Measurements from ENCODE around the gene DENND2A. TPM values are rescaled to one million over a fixed set of nuclear protein-coding genes. Genes with fewer than 3 reads are reported as not detected.
"Not testable (repeated sequence)": the region's sequence is repeated elsewhere in the genome, so short reads cannot be mapped to it uniquely, and the experiment has no call there.

The DENND2A gene
- total RNA-seq, 1 donor from 2014 or later, result 25.4 TPM

- Mint-ChIP-seq H3K27ac (no peak overlapping the region), H3K9me3 (no peaks in the 10 kb centered on the region), H3K36me3 (no peaks in the 10 kb centered on the region), H3K4me1 (ENCODE audit: unreplicated experiment) (no peaks in the 10 kb centered on the region), H3K4me3 (no peak overlapping the region), H3K27me3 (no peaks in the 10 kb centered on the region)
- no peak for DNase-seq (ENCODE audit: extremely low spot score, unreplicated experiment)
- TF ChIP-seq CTCF (conservative IDR thresholded peaks at IDR 0.05), result no peak
Measured at GRCh38 chr7:140571538-140572122, 69.0 kb downstream of the DENND2A start.

- Mint-ChIP-seq H3K9me3 (no peaks in the 10 kb centered on the region), H3K4me1 (ENCODE audit: unreplicated experiment) (peaks cover 1% of the 10 kb centered on the region), H3K36me3 (peaks cover 5% of the 10 kb centered on the region), H3K4me3 (no peak overlapping the region), H3K27me3 (no peaks in the 10 kb centered on the region), H3K27ac (no peak overlapping the region)
- DNase-seq (ENCODE audit: extremely low spot score, unreplicated experiment), result no peak
- TF ChIP-seq CTCF (conservative IDR thresholded peaks at IDR 0.05), result no peak
Measured at GRCh38 chr7:140570120-140570519, 70.5 kb downstream of the DENND2A start.

DNA sequence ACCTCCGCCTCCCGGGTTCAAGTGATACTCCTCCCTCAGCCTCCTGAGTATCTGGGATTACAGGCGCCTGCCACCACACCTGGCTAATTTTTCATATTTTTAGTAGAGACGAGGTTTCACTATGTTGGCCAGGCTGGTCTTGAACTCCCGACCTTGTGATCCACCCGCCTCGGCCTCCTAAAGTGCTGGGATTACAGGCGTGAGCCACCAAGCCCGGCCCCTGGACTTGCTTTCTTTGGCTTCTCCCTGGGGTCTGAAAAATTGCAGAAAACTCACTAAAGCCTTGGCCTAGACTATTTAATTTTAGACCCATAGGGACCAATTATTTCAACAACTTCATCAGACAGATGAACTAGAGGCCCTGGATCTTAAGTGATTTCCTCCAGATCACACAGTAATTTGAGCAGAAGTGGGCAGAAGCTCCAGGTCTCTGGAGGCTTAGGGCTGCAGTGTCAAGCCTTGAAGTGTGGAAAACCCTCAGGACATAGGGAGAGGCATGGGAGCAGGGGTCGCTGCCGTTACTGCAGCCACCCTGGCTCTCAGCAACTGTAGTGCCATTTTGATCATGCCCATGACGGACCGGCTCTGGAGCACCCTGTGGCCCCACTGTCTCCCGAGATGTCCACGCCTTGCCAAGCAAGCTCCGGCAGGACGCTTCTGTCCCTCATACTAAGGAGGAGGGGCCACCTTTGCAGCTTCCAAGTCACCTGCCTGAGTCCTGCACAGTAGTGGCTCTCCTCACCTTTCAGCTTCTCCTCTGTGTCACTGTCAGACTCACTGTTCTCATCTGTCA, 72.4 kb downstream of the DENND2A start:
- H3K36me3 Mint-ChIP-seq, result peaks cover 11% of the 10 kb centered on the region
- H3K27ac Mint-ChIP-seq, result no peak overlapping the region
- DNase-seq (ENCODE audit: extremely low spot score, unreplicated experiment), result no peak

DNA sequence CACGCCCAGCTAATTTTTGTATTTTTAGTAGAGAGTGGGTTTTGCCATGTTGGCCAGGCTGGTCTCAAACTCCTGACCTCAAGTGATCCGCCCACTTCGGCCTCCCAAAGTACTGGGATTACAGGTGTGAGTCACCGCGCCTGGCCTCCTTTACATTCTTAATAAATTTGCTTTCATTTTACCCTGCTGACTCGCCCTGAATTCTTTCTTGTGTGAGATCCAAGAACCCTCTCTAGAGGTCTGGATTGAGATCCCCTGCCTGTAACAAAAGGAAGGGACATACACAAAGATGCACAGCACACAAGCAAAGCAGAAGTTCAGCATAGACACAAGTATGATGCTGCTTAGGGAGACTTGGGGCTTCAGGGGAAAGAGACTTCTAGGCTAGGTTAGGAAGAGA, 74.4 kb downstream of the DENND2A start:
- DNase-seq (ENCODE audit: extremely low spot score, unreplicated experiment); H3K27ac Mint-ChIP-seq; H3K27me3 Mint-ChIP-seq; H3K4me3 Mint-ChIP-seq; H3K9me3 Mint-ChIP-seq: not testable (repeated sequence)
- Mint-ChIP-seq H3K4me1 (ENCODE audit: unreplicated experiment) (peaks cover 18% of the 10 kb centered on the region), H3K36me3 (peaks cover 19% of the 10 kb centered on the region)

More for the DNA sequence above, 72.4 kb downstream of the DENND2A start:
- Mint-ChIP-seq H3K9me3 (no peaks in the 10 kb centered on the region), H3K27me3 (no peaks in the 10 kb centered on the region), H3K4me1 (ENCODE audit: unreplicated experiment) (peaks cover 11% of the 10 kb centered on the region), H3K4me3 (no peak overlapping the region)
- no peak for TF ChIP-seq CTCF (conservative IDR thresholded peaks at IDR 0.05)

DNA sequence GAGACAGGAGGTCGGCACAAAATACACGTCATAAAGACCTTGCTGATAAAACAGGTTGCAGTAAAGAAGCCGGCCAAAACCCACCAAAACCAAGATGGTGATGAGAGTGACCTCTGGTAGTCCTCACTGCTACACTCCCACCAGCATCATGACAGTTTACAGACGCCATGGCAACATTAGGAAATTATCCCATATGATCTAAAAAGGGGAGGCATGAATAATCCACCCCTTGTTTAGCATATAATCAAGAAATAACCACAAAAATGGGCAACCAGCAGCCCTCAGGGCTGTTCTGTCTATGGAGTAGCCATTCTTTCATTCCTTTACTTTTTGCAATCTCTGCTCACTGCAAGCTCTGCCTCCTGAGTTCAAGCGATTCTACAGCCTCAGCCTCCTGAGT, 74.9 kb downstream of the DENND2A start:
- H3K9me3 Mint-ChIP-seq; DNase-seq (ENCODE audit: extremely low spot score, unreplicated experiment); H3K4me3 Mint-ChIP-seq; H3K27ac Mint-ChIP-seq; H3K27me3 Mint-ChIP-seq: not testable (repeated sequence)
- Mint-ChIP-seq H3K4me1 (ENCODE audit: unreplicated experiment) (peaks cover 18% of the 10 kb centered on the region), H3K36me3 (peaks cover 19% of the 10 kb centered on the region)

- Mint-ChIP-seq H3K4me3 (no peak overlapping the region), H3K9me3 (no peaks in the 10 kb centered on the region), H3K27me3 (no peaks in the 10 kb centered on the region), H3K27ac (no peak overlapping the region), H3K36me3 (peaks cover 19% of the 10 kb centered on the region), H3K4me1 (ENCODE audit: unreplicated experiment) (peaks cover 18% of the 10 kb centered on the region)
- no peak for TF ChIP-seq CTCF (conservative IDR thresholded peaks at IDR 0.05)
- no peak for DNase-seq (ENCODE audit: extremely low spot score, unreplicated experiment)
Measured at GRCh38 chr7:140564643-140565042, 76.0 kb downstream of the DENND2A start.
